ENCODE results near the gene ELL.

- TF ChIP-seq CTCF (IDR thresholded peaks at IDR 0.05; ENCODE audit: low read depth, low read length), result no peak
- no peak for TF ChIP-seq EZH2phosphoT487 (IDR thresholded peaks at IDR 0.05; ENCODE audit: low read depth)
Observed at GRCh38 chr19:18474366-18474887, 47.4 kb downstream of the ELL start.
